ENCODE measurements around the gene RCHY1.

- TF ChIP-seq CTCF (IDR thresholded peaks at IDR 0.05) (no peak), POLR2AphosphoS5 (IDR thresholded peaks at IDR 0.05) (no peak), POLR2A (IDR thresholded peaks at IDR 0.05) (no peak)
Measured at GRCh38 chr4:75527482-75527881, 13.3 kb upstream of the RCHY1 start.
